Gastrocnemius medialis (tissue), 4 donors: Measurements from ENCODE around the gene SPEM1. TPM values are rescaled to one million over a fixed set of nuclear protein-coding genes. Genes with fewer than 3 reads are reported as not detected.
A peak's percentile ranks its signal among the peaks of the same experiment; 100 is the strongest.

Experiments
- ATAC-seq, 2 donors: fragments of 150-250 bp; one replicate each; pipeline ENCODE4 v1.9.1; 2016
- DNase-seq, 2 donors: peaks; one replicate each; pipeline ENCODE4 v3.0.0-alpha.2; 2019
- H3K27ac ChIP-seq, 4 donors: fragments of 200-600 bp; sonication (generic); 1 replicate in 1 of 4; 2 replicates in 3 of 4; pipeline ENCODE4 v1.5.1; 2016 to 2018; ENCODE audit warnings: mild to moderate bottlenecking in 2 of 4, moderate library complexity in 1 of 4
- H3K27me3 ChIP-seq, 3 donors: fragments of 200-600 bp; sonication (generic) in 2 of 3; 1 replicate in 1 of 3; 2 replicates in 2 of 3; pipeline versions ENCODE4 v1.5.1 to v1.6.0; 2016 to 2019; ENCODE audit warnings: mild to moderate bottlenecking in 1 of 3, moderate library complexity in 1 of 3
- H3K36me3 ChIP-seq, 2 donors: fragments of 200-600 bp; sonication (generic) in 1 of 2; one replicate each; pipeline ENCODE4 v1.5.1; 2017 to 2018
- H3K4me1 ChIP-seq, 2 donors: fragments of 200-600 bp; sonication (generic) in 1 of 2; one replicate each; pipeline ENCODE4 v1.5.1; 2016 to 2017; ENCODE audit warnings: mild to moderate bottlenecking in 2 of 2
- H3K4me3 ChIP-seq, 4 donors: fragments of 200-600 bp; sonication (generic) in 3 of 4; 1 replicate in 1 of 4; 2 replicates in 3 of 4; pipeline ENCODE4 v1.5.1; 2016 to 2019; ENCODE audit warnings: mild to moderate bottlenecking in 2 of 4
- H3K9me3 ChIP-seq, 3 donors: fragments of 200-600 bp; sonication (generic) in 2 of 3; 1 replicate in 1 of 3; 2 replicates in 2 of 3; pipeline ENCODE4 v1.5.1; 2016 to 2019
- CTCF ChIP-seq, 5 experiments: fragments of 450-650 bp in 3 of 5; fragments of 200-600 bp in 2 of 5; sonication (generic) in 2 of 5; IDR thresholded peaks in 4 of 5; conservative IDR thresholded peaks in 1 of 5; 1 replicate in 4 of 5; 2 replicates in 1 of 5; pipeline ENCODE4 v1.5.1; 2016 to 2019; ENCODE audit warnings: antibody characterized with exemption in 5 of 5, mild to moderate bottlenecking in 3 of 5, moderate library complexity in 3 of 5
- POLR2A ChIP-seq, 2 donors: fragments of 450-650 bp; IDR thresholded peaks; one replicate each; pipeline ENCODE4 v1.6.1; 2017; ENCODE audit warnings: antibody characterized with exemption in 2 of 2, mild to moderate bottlenecking in 2 of 2, moderate library complexity in 2 of 2
- in situ Hi-C, 4 donors: fragments of 200-750 bp; cut with MboI; loops; one replicate each; pipeline versions ENCODE4 v1.15.0 to v1.8.0; 2017; ENCODE audit warnings: low sequenced_read_pairs in 4 of 4
- intact Hi-C: fragments of 100-400 bp; cut with DNase I; formaldehyde crosslinking; loops from one replicate; pipeline ENCODE4 v1.15.1; 2023; ENCODE audit warnings: low total_unique reads
- total RNA-seq, 4 donors: library from RNA; depleted of rRNA; stranded (reverse); fragments of >200 nt; gene quantifications; one replicate each; pipeline versions ENCODE4 v1.1.0 to v1.2.3, GENCODE V29; 2016

SPEM1 gene
- total RNA-seq, 4 donors from 2014 or later = not detected

GRCh38 chr17:7437950-7438614 lies 18.0 kb downstream of the SPEM1 start:
- H3K36me3 ChIP-seq = no peaks in the 10 kb centered on the region
- peaks cover 35 to 58% of the 10 kb centered on the region in 2 donors for H3K4me1 ChIP-seq
- DNase-seq = peak; percentile 54 to 59
- intact Hi-C loops = loop anchor here (1.0 to 2.0 kb wide), 2 partner anchors 85 to 123 kb away; partner anchors contain the start of genes KCTD11 and SENP3
- H3K9me3 ChIP-seq = no peaks in the 10 kb centered on the region
- ATAC-seq = no peak
- H3K27ac ChIP-seq = peak overlapping the region; percentile 14 to 100 (median 88)
- in situ Hi-C loops = loop anchor here in 2 of 4 donors (5.0 to 25.0 kb wide), 2 partner anchors 49 to 124 kb away; partner anchors contain the start of genes SENP3 (in 1 of the 2) and TNFSF13 (in 1 of the 2)
- TF ChIP-seq POLR2A (IDR thresholded peaks at IDR 0.05) (peak in 1 of 2 donors; percentile 45), CTCF (IDR thresholded peaks at IDR 0.05 in 4 of 5, conservative IDR thresholded peaks at IDR 0.05 in 1 of 5) (no peak)
- peaks cover 0 to 4% (median 0%) of the 10 kb centered on the region in 3 donors for H3K27me3 ChIP-seq
- H3K4me3 ChIP-seq = peak overlapping the region; percentile 27 to 56 (median 54)

- in situ Hi-C loops = loop anchor here in 2 of 4 donors (5.0 to 25.0 kb wide), 2 partner anchors 48 to 123 kb away; partner anchors contain the start of genes SENP3 (in 1 of the 2) and TNFSF13 (in 1 of the 2)
- H3K27ac ChIP-seq = peak overlapping the region in 3 of 4 donors; percentile 80 to 100 (median 97)
- no peak for TF ChIP-seq CTCF (IDR thresholded peaks at IDR 0.05 in 4 of 5, conservative IDR thresholded peaks at IDR 0.05 in 1 of 5)
- no peak for TF ChIP-seq POLR2A (IDR thresholded peaks at IDR 0.05)
- peak overlapping the region; percentile 27 to 62 (median 55) for H3K4me3 ChIP-seq
- peaks cover 0 to 4% (median 0%) of the 10 kb centered on the region in 3 donors for H3K27me3 ChIP-seq
- intact Hi-C loops = no loop called here
- H3K9me3 ChIP-seq = no peaks in the 10 kb centered on the region
- H3K36me3 ChIP-seq = no peaks in the 10 kb centered on the region
- ATAC-seq (no peak), DNase-seq (no peak)
- peaks cover 40 to 66% of the 10 kb centered on the region in 2 donors for H3K4me1 ChIP-seq
These were observed 18.7 kb downstream of the SPEM1 start for GRCh38 chr17:7438656-7439460.

GRCh38 chr17:7439462-7440112 lies 19.5 kb downstream of the SPEM1 start, which contains the start of gene FGF11:
Gene FGF11, plus strand, starts transcription at chr17:7439512. Its CDS starts 109 bp downstream, at chr17:7439621.
- TF ChIP-seq POLR2A (IDR thresholded peaks at IDR 0.05) (no peak), CTCF (IDR thresholded peaks at IDR 0.05 in 4 of 5, conservative IDR thresholded peaks at IDR 0.05 in 1 of 5) (no peak)
- Histone ChIP-seq H3K9me3 (no peaks in the 10 kb centered on the region), H3K4me1 (peaks cover 47 to 73% of the 10 kb centered on the region in 2 donors), H3K36me3 (no peaks in the 10 kb centered on the region), H3K27ac (peak within 1 kb of the TSS; percentile 44 to 100 (median 88)), H3K4me3 (peak within 1 kb of the TSS; percentile 55 to 82 (median 62)), H3K27me3 (peaks cover 0 to 4% (median 0%) of the 10 kb centered on the region in 3 donors)
- ATAC-seq (no peak), DNase-seq (no peak)
- in situ Hi-C loops = loop anchor here in 3 of 4 donors (5.0 to 25.0 kb wide), 3 partner anchors 38 to 123 kb away; partner anchors contain the start of genes SENP3 (in 1 of the 3), TNFSF13 (in 1 of the 3) and ZBTB4 (in 1 of the 3)
- intact Hi-C loops = no loop called here
